Kidney epithelial cell (primary cell): ENCODE results near the gene OR13C4. TPM values are rescaled to one million over a fixed set of nuclear protein-coding genes. Genes with fewer than 3 reads are reported as not detected.

ENCODE experiments used
- DNase-seq: peaks from one replicate; pipeline ENCODE4 v3.0.0-alpha.2; 2010; ENCODE audit warnings: low read depth
- H3K27me3 ChIP-seq: 2 replicates; pipeline ENCODE4 v1.6.0; 2011; ENCODE audit warnings: low read length; ENCODE audit not compliant: control insufficient read depth, insufficient read depth
- H3K36me3 ChIP-seq: 2 replicates; pipeline ENCODE4 v1.5.1; 2011; ENCODE audit warnings: low read length; ENCODE audit not compliant: control insufficient read depth, insufficient read depth
- H3K4me3 ChIP-seq: 2 replicates; pipeline ENCODE4 v1.5.1; 2011; ENCODE audit warnings: low read depth, mild to moderate bottlenecking, control low read depth, low read length
- total RNA-seq: library from RNA; depleted of rRNA; stranded (reverse); fragments of >200 nt; gene quantifications from 2 replicates; pipeline ENCODE4 v1.2.3, GENCODE V29; 2015
- TF ChIP-seq, protein P1 (sequence below): IDR thresholded peaks from 2 replicates; pipeline ENCODE4 v1.5.1; 2011; ENCODE audit warnings: mild to moderate bottlenecking, moderate library complexity, low read length, control low read depth, inconsistent platforms; ENCODE audit not compliant: insufficient read depth, poor library complexity, severe bottlenecking

OR13C4 gene
- total RNA-seq, 1 donor from 2014 or later, result not detected

DNA sequence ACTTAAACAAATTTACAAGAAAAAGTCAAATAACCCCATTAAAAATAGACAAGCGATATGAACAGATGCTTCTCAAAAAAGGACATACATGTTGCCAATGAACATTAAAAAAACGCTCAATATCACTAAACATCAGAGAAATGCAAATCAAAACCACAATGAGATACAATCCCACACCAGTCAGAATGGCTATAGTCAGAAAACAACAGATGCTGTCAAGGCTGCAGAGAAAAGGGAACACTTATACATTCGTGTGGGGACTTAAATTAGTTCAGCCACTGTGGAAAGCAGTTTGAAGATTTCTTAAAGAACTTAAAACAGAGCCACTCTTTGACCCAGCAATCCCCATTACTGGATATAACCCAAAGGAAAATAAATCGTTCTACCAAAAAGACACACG, 12.1 kb downstream of the OR13C4 start:
- Histone ChIP-seq H3K36me3 (no peaks in the 10 kb centered on the region), H3K4me3 (no peak overlapping the region), H3K27me3 (no peaks in the 10 kb centered on the region)
- TF ChIP-seq, protein P1, sequence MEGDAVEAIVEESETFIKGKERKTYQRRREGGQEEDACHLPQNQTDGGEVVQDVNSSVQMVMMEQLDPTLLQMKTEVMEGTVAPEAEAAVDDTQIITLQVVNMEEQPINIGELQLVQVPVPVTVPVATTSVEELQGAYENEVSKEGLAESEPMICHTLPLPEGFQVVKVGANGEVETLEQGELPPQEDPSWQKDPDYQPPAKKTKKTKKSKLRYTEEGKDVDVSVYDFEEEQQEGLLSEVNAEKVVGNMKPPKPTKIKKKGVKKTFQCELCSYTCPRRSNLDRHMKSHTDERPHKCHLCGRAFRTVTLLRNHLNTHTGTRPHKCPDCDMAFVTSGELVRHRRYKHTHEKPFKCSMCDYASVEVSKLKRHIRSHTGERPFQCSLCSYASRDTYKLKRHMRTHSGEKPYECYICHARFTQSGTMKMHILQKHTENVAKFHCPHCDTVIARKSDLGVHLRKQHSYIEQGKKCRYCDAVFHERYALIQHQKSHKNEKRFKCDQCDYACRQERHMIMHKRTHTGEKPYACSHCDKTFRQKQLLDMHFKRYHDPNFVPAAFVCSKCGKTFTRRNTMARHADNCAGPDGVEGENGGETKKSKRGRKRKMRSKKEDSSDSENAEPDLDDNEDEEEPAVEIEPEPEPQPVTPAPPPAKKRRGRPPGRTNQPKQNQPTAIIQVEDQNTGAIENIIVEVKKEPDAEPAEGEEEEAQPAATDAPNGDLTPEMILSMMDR, result no peak
- DNase-seq, result no peak

DNA sequence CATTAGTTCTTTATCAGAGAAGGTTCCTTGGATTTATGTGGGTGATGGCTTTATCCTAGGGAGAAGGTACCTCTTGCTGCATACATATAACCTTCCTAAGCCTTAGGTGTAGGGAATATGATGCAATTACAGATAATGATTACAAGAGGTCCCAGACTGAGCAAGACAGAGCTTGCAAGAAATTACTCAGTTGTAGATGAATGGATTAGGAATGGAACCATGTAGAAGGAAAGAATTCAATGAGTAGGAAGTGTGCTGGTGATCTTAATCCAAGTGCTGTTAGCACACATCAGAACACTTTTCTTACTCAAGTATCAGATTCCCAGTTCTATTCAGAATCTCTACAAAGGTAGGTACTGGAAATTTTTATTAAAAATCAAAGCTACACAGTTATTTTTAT, 20.4 kb downstream of the OR13C4 start:
- TF ChIP-seq, protein P1, result no peak
- H3K4me3 ChIP-seq, result no peak overlapping the region
- H3K36me3 ChIP-seq, result no peaks in the 10 kb centered on the region
- DNase-seq, result no peak
- H3K27me3 ChIP-seq, result no peaks in the 10 kb centered on the region

DNA sequence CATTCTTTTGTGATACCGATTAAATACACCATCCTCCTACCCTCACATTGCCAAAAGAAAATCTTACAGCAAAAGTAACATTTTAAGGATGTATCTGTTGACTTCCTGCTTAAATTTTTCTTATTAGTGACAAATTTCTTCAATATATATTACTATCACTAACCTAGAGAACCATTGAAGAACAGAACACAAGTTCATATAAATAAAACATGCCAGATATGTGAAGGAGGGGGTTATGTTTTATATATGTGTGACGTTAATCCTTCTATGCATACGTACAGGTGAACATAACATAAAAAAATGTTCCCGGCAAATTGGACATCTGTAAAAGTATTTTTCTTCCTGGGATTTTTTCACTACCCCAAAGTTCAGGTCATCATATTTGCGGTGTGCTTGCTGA, 23.0 kb downstream of the OR13C4 start, which contains the start of gene OR13F1:
Gene OR13F1, plus strand, starts transcription at position 301 of the 400 bp plus-strand sequence. Its CDS starts 0 bp downstream, at position 301.
- no peaks in the 10 kb centered on the region for H3K36me3 ChIP-seq
- TF ChIP-seq, protein P1, result no peak
- H3K27me3 ChIP-seq, result no peaks in the 10 kb centered on the region
- DNase-seq, result no peak
- no peak within 1 kb of the TSS for H3K4me3 ChIP-seq

DNA sequence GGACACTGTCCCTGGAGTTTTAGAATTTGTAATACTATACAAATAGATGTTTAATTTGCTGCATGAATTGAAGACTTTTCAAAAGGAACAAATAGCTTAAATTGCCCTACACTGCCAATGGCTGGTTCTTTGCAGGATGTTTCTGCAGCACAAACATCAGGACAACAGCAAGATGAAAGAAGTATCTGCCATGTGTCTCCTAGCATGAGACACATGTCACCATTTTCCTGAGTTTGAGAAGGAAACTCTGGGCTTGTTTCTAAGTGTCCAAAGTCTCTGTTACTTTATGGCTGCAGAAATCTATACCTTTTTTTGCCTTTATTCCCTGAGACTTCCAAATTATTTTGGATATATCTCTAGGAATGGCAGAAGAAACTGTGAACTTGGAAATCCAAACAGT, 23.6 kb downstream of the OR13C4 start:
- H3K36me3 ChIP-seq, result no peaks in the 10 kb centered on the region
- no peaks in the 10 kb centered on the region for H3K27me3 ChIP-seq
- H3K4me3 ChIP-seq, result no peak overlapping the region
- no peak for DNase-seq
- TF ChIP-seq, protein P1, result no peak

DNA sequence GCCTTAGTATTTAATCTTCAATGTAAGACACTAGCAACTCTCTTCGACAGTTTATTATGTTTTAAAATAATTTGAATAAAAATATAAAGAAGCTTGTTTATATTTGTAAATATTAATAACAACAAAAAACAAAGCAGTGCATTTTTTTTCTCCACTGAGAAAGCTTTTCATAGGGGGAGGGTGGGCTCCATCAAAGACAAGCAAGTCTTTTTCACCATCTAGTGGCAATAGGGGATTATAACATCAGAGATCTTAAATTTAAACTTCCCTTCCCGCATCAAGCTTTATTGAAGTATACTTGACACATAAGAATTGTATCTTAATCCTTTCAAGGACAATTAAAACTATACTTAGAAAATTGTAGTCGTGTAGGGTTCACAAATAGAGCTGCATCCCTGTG, 32.2 kb downstream of the OR13C4 start:
- Histone ChIP-seq H3K4me3 (no peak overlapping the region), H3K36me3 (no peaks in the 10 kb centered on the region), H3K27me3 (no peaks in the 10 kb centered on the region)
- DNase-seq, result no peak
- TF ChIP-seq, protein P1, result peak; percentile 25

DNA sequence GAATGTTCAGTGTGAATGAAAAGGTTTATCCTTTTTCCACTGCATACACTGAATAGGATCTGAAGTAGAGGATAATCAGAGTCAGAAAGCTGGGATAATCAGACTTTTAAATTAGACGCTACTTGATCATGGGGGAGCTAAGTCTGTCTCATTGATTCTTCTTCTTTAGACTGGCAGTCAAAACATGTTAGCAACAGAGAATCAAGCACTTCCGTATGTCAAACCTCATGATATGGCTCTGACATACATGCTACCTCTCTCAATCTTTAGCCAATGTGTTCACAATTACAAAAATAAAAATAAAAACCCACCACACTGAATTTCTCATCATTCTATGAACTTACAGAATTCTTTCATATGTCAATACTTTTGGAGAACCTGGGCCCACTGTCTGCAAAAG, 42.0 kb downstream of the OR13C4 start:
- H3K27me3 ChIP-seq, result no peaks in the 10 kb centered on the region
- no peak for DNase-seq
- H3K36me3 ChIP-seq, result no peaks in the 10 kb centered on the region
- no peak overlapping the region for H3K4me3 ChIP-seq
- TF ChIP-seq, protein P1, result no peak
